ENCODE results near the gene ZNF239.
"Not testable (repeated sequence)": the region's sequence is repeated elsewhere in the genome, so short reads cannot be mapped to it uniquely, and the experiment has no call there.

ZNF239 gene

DNA sequence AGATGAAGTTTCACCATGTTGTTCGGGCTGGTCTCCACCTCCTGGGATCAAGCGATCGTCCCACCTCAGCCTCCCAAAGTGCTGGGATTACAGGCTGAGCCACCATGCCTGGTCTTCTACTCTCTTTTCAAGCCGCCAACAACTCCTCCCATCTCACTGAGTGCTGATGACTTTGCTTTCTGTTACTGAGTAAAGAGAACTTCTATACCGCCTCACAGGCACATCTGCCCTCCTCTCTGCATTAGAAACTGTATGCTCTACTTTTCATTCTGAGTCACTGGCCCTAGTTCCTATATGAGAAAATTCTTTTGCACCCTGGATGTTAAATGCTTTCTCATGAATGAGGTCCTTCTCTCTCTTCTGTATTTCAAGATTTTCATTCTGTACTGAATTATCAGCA, 2.2 kb upstream of the ZNF239 start:
- DNase-seq (ENCODE audit: low read depth, low spot score): no peak

DNA sequence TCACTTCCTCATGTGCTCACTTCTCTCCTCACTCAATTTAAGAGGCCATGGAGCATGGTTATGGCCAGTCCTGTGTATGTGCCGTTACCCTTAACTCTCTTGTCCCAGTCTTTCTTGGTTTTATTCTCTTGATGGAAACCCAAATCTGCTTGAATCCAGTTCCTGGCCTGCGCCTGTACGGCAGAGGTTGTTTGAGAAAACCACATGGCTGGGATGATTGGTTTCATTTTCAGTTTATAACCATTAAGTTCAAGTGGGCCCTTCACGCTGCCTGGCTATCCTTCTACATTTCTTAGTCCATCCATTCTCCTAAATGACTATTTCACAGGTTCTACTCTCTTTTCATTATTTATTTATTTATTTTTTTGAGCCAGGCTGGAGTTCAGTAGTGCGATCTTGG, 1.6 kb upstream of the ZNF239 start:
- DNase-seq (ENCODE audit: low read depth, low spot score): no peak

DNA sequence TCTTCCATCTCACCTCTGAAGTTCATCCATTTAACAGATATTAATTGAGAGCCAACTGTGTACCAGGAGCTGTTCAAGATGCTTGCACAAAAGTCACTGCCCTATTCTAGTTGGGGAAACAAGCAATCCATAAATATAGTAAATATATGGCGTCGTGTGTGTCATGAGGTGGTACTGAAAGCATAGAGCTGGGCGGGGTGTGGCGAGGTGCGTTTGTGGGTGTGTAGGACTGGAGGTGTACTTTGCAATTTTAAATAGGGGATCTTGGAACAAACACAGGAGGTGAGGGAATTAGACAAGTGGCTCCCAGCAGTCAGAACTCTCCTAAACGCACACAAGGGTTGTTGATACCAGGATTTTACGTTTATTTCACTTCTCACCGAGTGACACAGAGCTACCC, 490 bp upstream of the ZNF239 start:
- no peak for DNase-seq (ENCODE audit: low read depth, low spot score)

DNA sequence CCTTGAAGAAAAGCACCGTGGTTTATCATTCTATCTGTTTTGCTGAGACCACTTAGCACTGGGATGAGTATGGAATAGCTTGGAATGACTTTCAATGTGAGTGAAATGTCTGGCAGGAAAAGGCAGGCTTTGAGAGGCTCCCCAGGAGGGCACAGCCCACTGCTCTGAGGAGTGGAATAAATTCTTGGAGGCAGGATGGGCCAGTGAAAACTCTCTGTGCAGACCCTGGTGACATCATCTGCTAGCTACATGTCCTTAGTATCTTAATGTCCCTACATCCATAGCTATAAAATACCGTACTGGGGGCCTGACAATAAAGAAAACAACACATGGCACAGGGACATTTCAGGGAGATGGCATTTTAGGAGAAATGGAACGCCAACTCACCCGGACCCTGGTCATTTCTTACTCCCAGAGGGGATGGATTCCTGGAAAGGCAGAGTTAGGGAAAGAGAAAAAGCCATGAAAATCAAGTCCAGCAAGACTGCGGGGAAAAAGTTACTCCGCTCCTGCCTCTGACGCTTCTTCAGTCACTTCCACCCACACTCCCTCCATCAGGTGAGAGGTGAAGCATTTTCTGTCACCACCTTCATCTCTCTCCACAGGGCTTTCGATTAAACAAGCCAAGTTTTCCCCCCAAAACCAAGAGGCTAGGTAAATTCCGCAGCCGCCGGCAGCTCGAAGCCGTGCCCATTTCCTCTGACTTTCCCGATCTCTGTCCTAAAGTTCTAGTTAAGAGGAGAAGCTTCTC, 991 bp downstream of the ZNF239 start:
- DNase-seq (ENCODE audit: low read depth, low spot score): no peak

DNA sequence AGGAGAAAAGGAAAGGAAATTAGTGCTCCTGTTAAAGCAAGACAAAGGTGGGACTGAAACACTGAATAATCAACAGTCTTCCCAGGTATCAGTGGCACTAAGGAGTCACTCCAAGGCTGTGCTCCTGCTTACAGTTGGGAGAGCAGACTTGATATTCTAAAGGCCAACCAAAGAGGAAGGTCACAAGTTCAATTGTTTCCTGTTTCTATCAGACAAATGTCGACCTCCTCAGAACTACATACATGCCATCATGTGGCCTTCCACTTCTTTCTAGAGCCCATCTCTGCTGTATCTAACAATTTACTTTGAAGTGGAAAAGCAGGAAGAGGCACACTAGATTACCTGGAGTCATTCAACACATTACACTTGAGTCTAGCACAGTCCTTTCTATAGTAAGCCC, 3.4 kb downstream of the ZNF239 start:
- no peak for DNase-seq (ENCODE audit: low read depth, low spot score)

DNA sequence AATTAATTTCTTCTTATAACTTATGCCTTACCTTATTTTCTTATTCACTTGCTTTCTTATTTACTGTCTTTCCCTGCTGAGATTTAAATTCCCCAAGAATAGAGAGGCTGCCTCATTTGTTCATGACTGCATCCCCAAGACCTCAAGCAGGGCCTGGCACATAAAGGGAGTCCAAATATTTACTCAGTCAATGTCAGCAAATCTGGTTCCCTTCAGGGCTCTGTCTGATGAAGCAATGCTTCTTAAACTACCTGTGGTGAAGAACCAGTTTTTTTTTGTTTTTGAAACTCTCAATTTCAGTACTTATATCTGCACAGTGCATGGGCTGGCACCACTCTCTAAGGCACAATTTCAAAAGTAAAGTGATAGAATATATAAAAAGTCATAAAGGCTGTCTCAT, 4.7 kb downstream of the ZNF239 start:
- DNase-seq (ENCODE audit: low read depth, low spot score): no peak

DNA sequence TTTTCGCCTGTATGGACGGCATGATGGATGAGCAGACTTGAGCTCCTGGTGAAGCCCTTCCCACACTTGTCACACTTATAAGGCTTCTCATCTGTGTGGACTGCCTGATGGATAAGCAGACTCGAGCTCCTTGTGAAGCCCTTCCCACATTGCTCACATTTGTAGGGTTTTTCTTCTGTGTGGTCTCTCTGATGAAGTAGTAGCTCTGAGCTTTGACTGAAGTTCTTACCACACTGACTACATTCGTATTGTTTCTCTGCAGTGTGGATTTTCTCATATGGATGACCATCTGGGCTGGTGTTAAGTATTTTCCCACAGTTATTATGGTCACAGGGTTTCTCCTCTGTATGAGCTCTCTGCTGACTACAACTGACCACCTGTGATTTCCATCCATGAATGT, 17.2 kb downstream of the ZNF239 start:
- no peak for DNase-seq (ENCODE audit: low read depth, low spot score)

DNA sequence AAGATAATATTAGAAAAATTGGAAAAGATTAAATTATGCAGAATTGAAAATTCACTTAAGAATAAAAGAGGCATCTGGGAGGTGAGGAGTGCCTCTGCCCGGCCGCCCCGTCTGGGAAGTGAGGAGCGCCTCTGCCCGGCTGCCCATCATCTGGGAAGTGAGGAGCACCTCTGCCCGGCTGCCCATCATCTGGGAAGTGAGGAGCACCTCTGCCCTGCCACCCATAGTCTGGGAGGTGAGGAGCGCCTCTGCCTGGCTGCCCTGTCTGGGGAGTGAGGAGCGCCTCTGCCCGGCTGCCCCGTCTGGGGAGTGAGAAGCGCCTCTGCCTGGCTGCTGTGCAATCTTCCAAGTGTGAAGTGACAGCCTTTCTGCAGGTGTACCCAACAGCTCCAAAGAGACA, 30.7 kb downstream of the ZNF239 start:
- not testable (repeated sequence) for DNase-seq (ENCODE audit: low read depth, low spot score)

DNA sequence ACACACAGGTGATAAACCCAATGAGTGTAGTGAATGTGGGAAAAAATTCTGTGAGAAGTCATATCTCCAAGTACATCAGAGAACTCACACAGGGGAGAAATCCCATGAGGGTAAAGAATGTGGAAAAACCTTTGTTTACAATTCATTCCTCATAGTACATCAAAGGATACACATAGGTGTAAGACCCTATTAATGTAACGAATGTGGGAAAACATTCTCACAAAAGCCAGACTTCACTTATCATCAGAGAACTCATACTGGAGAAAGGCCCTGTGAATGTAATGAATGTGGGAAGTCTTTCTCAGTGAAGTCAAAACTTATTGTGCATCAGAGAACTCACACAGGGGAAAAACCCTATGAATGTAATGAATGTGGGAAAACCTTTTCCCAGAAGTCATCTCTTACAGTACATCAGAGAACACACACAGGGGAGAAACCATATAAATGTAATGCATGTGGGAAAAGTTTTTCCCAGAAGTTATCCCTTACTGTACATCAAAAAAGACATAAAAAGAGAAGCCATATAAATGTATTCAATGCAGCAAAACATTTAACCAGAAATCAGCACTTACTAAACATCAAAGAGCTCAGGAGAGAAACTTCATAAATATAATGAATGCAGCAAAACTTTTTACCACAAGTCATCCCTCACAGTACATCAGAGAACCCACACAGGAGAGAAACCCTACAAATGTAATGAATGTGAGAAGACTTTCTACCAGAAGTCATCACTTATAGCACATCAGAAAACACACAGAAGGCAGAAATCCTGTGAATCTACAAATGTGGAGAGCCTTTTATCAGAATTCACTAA, 49.8 kb downstream of the ZNF239 start:
- DNase-seq (ENCODE audit: low read depth, low spot score): no peak
